PC-3 (cell line): ENCODE results near the gene CYP11A1.

ENCODE experiments used
- CTCF ChIP-seq: fragments of 300-600 bp; sonication (generic); conservative IDR thresholded peaks from 2 replicates; pipeline ENCODE4 v1.5.1; 2017; ENCODE audit warnings: antibody characterized with exemption, low read depth, mild to moderate bottlenecking, low read length
- EZH2 ChIP-seq: fragments of 300-600 bp; sonication (generic); IDR thresholded peaks from one replicate; pipeline ENCODE4 v1.6.1; 2017; ENCODE audit warnings: antibody characterized with exemption, mild to moderate bottlenecking, low read length; ENCODE audit not compliant: unreplicated experiment

- no peak for TF ChIP-seq CTCF
- TF ChIP-seq EZH2: no peak
These were observed 39.7 kb downstream of the CYP11A1 start for GRCh38 chr15:74327756-74328155.
